ENCODE data around the gene PPP2R2C.

Gene PPP2R2C

GRCh38 chr4:6396696-6397236 lies 75.6 kb downstream of the PPP2R2C start:
- DNase-seq (ENCODE audit: low read depth) = no peak

GRCh38 chr4:6395466-6396228 lies 76.8 kb downstream of the PPP2R2C start:
- DNase-seq (ENCODE audit: low read depth) = no peak

GRCh38 chr4:6394671-6395081 lies 77.7 kb downstream of the PPP2R2C start:
- no peak for DNase-seq (ENCODE audit: low read depth)

GRCh38 chr4:6393544-6394475 lies 78.6 kb downstream of the PPP2R2C start:
- no peak for DNase-seq (ENCODE audit: low read depth)

- DNase-seq (ENCODE audit: low read depth) = no peak
Measured at GRCh38 chr4:6393066-6393465, 79.3 kb downstream of the PPP2R2C start.

- no peak for DNase-seq (ENCODE audit: low read depth)
Measured at GRCh38 chr4:6392407-6392806, 80.0 kb downstream of the PPP2R2C start.

GRCh38 chr4:6391852-6392188 lies 80.6 kb downstream of the PPP2R2C start:
- no peak for DNase-seq (ENCODE audit: low read depth)

GRCh38 chr4:6391186-6391851 lies 81.1 kb downstream of the PPP2R2C start:
- no peak for DNase-seq (ENCODE audit: low read depth)

GRCh38 chr4:6390356-6390755 lies 82.1 kb downstream of the PPP2R2C start:
- DNase-seq (ENCODE audit: low read depth) = no peak

- no peak for DNase-seq (ENCODE audit: low read depth)
Measured at GRCh38 chr4:6389142-6389825, 83.1 kb downstream of the PPP2R2C start.

GRCh38 chr4:6388713-6389112 lies 83.7 kb downstream of the PPP2R2C start:
- DNase-seq (ENCODE audit: low read depth) = no peak

GRCh38 chr4:6387946-6388345 lies 84.5 kb downstream of the PPP2R2C start:
- DNase-seq (ENCODE audit: low read depth) = no peak

GRCh38 chr4:6386091-6386490 lies 86.3 kb downstream of the PPP2R2C start:
- no peak for DNase-seq (ENCODE audit: low read depth)

- no peak for DNase-seq (ENCODE audit: low read depth)
Measured at GRCh38 chr4:6385288-6385687, 87.1 kb downstream of the PPP2R2C start.

GRCh38 chr4:6384541-6384940 lies 87.9 kb downstream of the PPP2R2C start:
- DNase-seq (ENCODE audit: low read depth) = no peak

- no peak for DNase-seq (ENCODE audit: low read depth)
Measured at GRCh38 chr4:6383929-6384328, 88.5 kb downstream of the PPP2R2C start.

GRCh38 chr4:6383009-6383404 lies 89.4 kb downstream of the PPP2R2C start:
- no peak for DNase-seq (ENCODE audit: low read depth)

- no peak for DNase-seq (ENCODE audit: low read depth)
Measured at GRCh38 chr4:6381571-6382123, 90.8 kb downstream of the PPP2R2C start.

- DNase-seq (ENCODE audit: low read depth) = no peak
Measured at GRCh38 chr4:6380746-6381410, 91.5 kb downstream of the PPP2R2C start.

- no peak for DNase-seq (ENCODE audit: low read depth)
Measured at GRCh38 chr4:6379767-6380745, 92.4 kb downstream of the PPP2R2C start.
